Activated CD8-positive, alpha-beta memory T cell treated with anti-CD3 and anti-CD28 coated beads, Interleukin-2, amount 50 U/mL, for 1 hour (primary cell): ENCODE measurements around the gene RYR2.
"Not testable (repeated sequence)": the region's sequence is repeated elsewhere in the genome, so short reads cannot be mapped to it uniquely, and the experiment has no call there.

Source experiments
- DNase-seq: peaks from one replicate; pipeline ENCODE4 v3.0.0-alpha.2; 2020; ENCODE audit errors: extremely low read depth

The RYR2 gene

DNA sequence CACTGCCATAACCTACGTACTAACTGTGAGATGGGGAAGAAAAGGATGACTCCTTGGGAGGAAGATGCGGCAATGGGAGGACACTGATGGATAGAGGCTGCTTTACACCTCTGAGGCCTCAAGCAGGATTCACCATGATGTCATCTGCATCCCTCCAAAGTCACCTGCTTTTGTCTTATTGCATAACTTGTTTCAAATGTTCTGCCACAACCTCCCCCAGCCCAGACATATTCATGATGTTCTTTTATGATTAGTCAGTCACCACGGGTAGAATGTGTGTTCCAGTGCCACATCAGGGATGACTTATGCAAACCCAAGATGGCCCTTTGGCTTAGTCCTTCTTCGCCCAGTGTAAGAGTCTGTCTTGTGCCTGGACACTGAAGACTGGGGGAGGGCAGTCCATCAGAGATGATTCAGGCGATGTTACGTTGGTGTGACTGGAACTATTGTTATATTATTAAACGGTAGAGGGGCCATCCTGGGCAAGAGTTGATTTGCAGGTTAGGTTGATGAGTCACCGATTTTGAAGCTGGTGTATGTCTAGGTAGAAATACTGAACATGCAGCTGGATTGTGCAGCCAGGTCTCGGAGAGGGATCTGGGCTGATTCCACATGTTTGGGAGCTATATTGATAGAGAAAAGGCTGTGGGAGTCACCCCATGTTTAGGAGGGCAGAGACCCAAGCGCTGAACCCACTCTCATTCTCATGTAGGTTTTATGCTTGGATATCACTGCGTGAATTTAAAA is 32.6 kb downstream of the RYR2 start:
- no peak for DNase-seq

DNA sequence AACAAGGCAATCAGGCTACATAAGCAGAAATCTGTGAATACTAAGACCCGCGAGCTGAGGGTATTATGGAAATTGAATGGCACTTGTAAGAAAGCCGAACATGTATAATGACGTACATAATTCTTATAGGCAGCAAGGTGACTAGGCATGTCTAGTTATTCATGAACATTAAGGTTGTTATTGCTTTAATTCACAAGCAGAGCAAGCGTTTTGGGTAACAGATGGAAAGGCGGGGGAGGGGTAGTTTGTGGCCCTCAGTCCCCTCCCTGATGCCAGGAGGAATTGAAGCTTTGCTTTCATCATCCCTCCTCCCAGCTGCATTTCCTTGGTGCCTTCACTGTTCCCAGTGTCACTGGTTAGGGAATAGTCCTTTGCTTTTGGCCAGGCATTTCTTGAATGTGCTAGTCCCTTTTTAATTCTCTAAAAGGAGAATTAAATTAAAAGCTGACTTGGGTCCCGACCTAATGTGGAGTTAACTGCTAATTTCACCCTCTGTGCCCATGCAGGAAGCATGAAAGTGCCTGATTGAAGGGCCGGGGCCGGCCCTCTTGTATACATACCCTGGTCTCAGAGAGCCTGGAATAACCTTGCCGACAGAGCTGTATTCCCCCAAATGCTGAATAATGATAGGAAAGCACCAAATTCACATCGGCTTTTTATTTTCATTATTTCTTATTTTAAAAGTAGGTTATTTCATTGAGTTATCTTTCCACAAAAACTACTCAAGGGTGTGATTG is 42.5 kb downstream of the RYR2 start:
- no peak for DNase-seq

GRCh38 chr1:237091691-237092090 is 49.7 kb downstream of the RYR2 start:
- no peak for DNase-seq

DNA sequence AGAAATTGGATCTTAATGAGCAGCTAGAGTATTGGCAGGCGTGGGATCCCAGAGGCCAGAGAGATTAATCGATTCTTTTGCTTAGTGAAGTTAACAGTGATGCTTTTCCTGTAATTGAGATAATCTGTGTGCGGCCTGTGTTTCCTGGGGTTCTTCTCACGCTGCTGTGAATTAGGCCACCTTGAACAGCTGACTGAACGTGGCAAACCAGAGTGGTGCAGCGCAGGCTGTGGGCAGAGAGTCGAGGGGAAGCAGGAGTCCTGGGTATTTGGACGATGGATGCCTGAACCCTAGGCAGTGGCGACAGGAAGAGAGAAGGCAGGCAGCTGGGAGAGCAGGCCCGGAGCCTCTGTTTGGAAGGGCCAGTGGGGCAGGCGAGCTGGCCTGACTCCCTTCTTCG is 51.7 kb downstream of the RYR2 start:
- DNase-seq = no peak

GRCh38 chr1:237098541-237098940 is 56.6 kb downstream of the RYR2 start:
- DNase-seq = no peak

DNA sequence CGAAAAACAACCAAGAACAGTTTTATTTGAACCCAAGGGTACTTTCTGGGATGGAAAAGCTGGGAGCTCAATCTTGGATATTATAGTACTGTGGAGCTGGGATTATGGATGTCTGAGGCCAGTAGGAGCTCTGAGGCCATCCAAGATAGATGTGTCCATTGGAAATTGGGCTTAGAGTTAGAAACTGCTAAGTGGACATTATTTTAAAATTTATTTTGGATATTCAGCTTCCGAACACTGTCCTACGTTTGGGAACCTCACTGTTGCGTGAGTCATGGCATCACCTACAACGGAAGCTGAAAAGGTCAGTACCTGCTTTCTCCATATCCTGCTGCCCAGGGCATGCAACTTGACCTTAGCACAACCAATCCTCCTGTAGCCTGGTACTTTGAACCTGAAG is 61.0 kb downstream of the RYR2 start:
- no peak for DNase-seq

- no peak for DNase-seq
Measured at GRCh38 chr1:237104096-237104495, 62.1 kb downstream of the RYR2 start.

DNA sequence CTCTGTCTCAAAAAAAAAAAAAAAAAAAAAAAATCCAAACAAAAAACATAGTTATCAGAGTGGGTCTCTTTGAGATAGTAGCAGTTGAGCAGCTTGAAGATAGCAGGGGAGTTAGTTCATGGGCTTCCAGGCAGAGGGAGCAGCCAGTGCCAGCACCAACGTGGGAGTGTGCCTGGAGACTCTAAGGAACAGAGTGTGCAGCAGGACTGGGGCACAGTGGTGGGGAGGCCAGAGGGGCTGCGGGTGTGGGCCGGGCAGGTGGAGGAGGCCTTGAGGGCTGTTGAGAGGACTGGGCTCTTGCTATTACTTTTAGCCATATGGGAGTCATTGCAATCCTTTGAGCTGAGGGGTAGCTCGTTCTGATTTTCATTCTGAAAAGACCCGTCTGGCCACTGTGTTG is 63.8 kb downstream of the RYR2 start:
- no peak for DNase-seq

DNA sequence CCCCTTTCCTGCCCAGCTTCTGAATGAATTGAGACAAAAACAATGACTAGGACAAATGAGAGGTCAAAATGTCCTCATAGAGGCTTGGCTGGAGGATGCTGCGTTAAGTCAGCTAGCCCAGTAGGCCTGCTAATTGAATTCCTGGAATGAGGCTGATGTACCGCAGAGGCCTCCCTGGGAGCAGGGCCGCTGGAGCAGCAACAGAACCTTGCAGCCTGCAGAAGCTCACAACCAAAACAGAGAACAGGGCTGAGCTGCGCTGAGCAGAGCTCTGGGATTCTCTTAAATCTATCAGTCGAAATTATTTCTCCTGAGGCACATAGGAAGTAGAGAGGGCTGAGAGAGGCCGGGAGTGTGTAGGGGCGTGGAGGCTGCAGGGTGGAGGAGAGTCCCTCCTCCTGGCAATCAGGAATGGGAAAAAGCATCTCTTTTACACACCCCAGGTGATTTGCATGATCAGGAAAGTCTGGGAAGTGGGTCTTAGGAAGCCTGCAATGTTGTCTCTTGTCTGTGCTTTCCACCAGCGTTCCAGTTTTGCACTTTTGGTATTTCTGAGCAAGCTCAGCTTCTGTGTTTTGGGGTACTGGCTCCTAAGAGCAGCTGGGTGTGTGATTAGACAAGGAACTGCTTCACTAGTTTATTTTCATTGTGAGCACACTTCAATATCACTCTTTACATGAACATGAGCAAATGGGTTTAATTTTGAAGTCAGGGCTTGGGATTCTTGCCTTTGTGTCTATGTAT is 66.5 kb downstream of the RYR2 start:
- DNase-seq = no peak

DNA sequence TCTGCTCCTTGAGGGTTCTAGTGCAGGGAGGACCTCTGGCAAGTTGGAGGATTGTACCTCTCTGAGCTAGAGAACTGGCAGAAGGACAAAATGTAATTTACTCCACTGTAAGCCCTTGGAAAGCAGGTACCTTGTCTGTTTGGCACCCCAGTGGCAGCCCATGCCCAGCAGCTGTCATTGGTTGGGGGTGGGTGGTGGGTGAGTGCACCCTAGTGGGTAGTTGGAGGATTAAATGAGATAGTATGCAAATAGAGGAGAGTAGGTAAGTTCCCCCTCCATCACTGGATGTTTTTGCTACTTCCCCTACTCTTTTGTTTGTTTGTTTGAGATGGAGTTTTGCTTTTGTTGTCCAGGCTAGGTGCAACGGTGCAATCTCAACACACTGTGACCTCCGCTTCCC is 69.8 kb downstream of the RYR2 start:
- DNase-seq = no peak

- no peak for DNase-seq
Measured at GRCh38 chr1:237112663-237113062, 70.7 kb downstream of the RYR2 start.

GRCh38 chr1:237115035-237115434 is 73.1 kb downstream of the RYR2 start:
- no peak for DNase-seq

DNA sequence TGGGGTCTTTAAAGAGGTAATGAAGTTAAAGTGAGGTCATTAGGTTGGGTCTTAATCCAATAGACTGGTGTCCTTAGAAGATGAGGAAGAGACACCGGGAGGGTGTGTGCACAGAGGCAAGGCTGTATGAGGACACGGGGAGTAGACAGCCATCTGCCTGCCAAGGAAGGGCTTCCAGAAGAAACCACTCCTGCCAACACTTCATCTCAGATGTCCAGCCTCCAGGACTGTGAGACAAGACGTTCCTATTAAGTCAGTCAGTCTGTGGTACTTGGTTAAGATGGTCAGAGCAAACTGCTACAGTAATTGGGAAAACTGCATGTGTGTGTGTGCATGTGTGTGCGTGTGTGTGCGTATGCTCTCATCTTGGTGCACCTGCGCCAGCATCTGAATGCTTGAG is 77.1 kb downstream of the RYR2 start:
- no peak for DNase-seq

DNA sequence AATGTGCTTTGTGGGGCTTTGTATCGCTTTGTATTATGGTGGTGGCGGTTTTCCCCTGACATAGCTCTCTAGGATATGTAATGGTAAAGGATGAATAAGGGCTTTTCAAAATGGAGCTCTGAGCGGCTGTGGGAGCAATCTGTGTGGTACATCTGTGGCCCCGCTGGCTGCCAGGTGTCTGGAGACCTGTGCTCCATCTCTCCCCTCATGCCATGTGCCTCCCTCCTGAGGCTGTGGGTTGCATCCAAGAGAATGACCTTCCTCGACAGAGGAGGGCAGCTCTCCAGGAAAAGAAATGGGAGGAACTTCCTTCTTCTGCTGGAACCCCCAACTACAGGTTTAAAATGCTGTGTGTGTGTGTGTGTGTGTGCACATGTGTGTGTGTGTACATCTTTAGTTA is 78.7 kb downstream of the RYR2 start:
- DNase-seq = no peak

DNA sequence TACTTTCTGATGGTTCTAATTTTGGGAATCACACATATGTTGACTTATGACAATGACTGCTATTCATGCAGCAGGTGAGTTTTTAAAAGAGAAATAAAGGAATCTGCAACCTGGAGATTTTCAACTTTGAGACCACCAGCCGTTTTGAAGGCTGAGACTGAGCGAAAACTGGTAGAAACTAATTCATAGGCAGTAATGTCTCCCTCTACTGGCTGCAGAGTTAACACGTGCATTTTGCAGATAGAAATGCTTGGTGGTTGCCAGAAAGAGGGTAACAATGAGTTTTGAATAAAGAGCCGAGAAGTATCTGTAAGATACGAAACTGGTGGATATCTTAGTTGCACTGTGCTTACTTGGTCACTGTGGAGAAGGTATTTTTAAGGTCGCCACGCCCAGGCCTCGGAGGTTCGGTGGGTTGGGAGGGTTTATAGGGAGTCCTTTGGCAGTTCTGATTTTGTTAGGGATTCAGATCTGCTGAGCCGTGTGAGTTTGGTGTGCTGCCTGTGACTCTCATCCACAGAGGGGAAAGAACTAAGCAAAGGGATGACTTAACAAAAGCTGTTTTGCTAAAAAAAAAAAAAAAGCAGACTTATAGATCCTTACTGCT is 83.0 kb downstream of the RYR2 start:
- no peak for DNase-seq

DNA sequence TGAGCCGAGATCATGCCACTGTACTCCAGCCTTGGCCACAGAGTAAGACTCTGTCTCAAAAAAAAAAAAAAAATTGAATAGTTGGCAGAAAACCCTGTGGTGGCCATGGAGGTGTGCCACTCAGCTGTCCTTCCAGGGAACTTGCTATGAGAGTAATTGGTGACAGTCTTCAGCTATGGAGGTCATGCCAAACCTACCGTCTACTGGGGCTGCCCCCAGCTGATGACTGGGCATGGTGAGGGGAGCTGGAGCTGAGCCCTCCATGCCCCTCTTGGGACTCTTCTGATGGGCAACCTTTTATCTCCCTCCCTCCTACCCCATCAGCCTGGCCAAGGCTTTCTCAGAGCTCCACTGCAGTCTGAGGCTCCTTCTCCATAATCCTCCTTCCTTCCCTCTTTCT is 84.2 kb downstream of the RYR2 start:
- no peak for DNase-seq

- not testable (repeated sequence) for DNase-seq
Measured at GRCh38 chr1:237127301-237127700, 85.3 kb downstream of the RYR2 start.

- DNase-seq = no peak
Measured at GRCh38 chr1:237133921-237134320, 91.9 kb downstream of the RYR2 start.

GRCh38 chr1:237134929-237135328 is 92.9 kb downstream of the RYR2 start:
- DNase-seq = no peak

- no peak for DNase-seq
Measured at GRCh38 chr1:237138551-237138950, 96.6 kb downstream of the RYR2 start.

GRCh38 chr1:237139732-237140131 is 97.7 kb downstream of the RYR2 start:
- no peak for DNase-seq

DNA sequence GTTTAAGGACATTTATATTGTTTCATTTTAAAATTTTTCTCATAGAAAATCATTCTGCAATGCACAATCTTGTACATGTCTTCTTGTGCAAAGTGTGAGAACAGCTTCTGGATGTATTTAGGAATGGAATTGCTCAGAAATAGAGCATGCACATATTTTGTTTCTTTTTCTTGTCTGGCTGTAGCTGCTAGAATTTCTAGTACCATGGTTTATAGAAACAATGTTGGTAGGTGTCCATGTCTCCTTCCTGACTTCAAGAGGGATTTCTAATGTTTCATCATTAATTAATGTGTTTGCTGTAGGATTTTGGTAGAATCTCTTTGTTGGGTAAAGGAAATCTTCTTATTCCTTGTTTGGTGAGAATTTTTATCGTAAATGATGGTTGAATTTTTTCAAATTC is 99.0 kb downstream of the RYR2 start:
- no peak for DNase-seq
